ENCODE results near the gene NEB. TPM values are rescaled to one million over a fixed set of nuclear protein-coding genes. Genes with fewer than 3 reads are reported as not detected.

NEB gene
- polyA plus RNA-seq, 1 donor from 2014 or later = 0.38 TPM

DNA sequence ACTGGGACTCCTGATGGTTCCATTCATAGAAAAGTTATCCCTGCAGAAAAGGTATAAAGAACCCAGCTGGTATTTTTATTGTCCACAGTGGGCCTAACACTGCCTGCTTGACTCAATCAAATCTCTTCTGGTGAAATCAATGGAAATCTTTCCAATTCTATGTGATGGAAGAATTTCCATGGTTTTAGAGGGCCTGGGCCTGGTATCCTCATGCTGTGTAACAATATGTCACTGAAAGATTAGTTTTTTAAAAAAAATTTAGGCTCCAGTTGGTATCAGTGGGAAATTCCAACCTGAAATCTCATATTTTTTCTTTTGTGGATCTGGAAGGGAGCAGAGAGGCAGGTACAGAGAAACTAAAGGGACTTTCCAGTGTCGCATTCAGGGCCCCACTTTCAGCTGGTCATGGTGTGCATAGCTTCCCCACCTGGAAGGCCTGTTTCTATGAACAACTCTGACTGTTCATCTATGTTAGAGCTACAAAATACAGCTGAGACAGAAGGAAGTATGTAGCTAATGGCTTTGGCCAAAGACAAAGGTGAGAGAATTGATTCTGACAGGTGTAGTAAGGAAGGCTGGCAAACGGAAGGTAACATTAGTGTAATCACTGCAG lies 20.9 kb downstream of the NEB start:
- H3K36me3 ChIP-seq (ENCODE audit: insufficient read depth, low read length) = no peaks in the 10 kb centered on the region
- H3K4me3 ChIP-seq (ENCODE audit: low read length) = no peak overlapping the region
- H3K9me2 ChIP-seq (ENCODE audit: insufficient read depth, low read length) = no peaks in the 10 kb centered on the region
- no peaks in the 10 kb centered on the region for H3F3A ChIP-seq (ENCODE audit: insufficient read depth, low read length, poor library complexity, severe bottlenecking)
- no peak for TF ChIP-seq EZH2 (IDR thresholded peaks at IDR 0.05; ENCODE audit: borderline replicate concordance, insufficient read depth, low read length, poor library complexity, severe bottlenecking)
- TF ChIP-seq SMC3 (conservative IDR thresholded peaks at IDR 0.05; ENCODE audit: poor library complexity) = no peak
- TF ChIP-seq, protein P1, sequence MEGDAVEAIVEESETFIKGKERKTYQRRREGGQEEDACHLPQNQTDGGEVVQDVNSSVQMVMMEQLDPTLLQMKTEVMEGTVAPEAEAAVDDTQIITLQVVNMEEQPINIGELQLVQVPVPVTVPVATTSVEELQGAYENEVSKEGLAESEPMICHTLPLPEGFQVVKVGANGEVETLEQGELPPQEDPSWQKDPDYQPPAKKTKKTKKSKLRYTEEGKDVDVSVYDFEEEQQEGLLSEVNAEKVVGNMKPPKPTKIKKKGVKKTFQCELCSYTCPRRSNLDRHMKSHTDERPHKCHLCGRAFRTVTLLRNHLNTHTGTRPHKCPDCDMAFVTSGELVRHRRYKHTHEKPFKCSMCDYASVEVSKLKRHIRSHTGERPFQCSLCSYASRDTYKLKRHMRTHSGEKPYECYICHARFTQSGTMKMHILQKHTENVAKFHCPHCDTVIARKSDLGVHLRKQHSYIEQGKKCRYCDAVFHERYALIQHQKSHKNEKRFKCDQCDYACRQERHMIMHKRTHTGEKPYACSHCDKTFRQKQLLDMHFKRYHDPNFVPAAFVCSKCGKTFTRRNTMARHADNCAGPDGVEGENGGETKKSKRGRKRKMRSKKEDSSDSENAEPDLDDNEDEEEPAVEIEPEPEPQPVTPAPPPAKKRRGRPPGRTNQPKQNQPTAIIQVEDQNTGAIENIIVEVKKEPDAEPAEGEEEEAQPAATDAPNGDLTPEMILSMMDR (IDR thresholded peaks at IDR 0.05; ENCODE audit: poor library complexity, severe bottlenecking) = no peak
- TF ChIP-seq POLR2AphosphoS5 (IDR thresholded peaks at IDR 0.05) = no peak
- no peak for TF ChIP-seq EP300 (conservative IDR thresholded peaks at IDR 0.05; ENCODE audit: poor library complexity, severe bottlenecking)
- TF ChIP-seq TAF1 (IDR thresholded peaks at IDR 0.05; ENCODE audit: low read depth) = no peak
- no peak for TF ChIP-seq RAD21 (conservative IDR thresholded peaks at IDR 0.05)
- TF ChIP-seq, protein P2, sequence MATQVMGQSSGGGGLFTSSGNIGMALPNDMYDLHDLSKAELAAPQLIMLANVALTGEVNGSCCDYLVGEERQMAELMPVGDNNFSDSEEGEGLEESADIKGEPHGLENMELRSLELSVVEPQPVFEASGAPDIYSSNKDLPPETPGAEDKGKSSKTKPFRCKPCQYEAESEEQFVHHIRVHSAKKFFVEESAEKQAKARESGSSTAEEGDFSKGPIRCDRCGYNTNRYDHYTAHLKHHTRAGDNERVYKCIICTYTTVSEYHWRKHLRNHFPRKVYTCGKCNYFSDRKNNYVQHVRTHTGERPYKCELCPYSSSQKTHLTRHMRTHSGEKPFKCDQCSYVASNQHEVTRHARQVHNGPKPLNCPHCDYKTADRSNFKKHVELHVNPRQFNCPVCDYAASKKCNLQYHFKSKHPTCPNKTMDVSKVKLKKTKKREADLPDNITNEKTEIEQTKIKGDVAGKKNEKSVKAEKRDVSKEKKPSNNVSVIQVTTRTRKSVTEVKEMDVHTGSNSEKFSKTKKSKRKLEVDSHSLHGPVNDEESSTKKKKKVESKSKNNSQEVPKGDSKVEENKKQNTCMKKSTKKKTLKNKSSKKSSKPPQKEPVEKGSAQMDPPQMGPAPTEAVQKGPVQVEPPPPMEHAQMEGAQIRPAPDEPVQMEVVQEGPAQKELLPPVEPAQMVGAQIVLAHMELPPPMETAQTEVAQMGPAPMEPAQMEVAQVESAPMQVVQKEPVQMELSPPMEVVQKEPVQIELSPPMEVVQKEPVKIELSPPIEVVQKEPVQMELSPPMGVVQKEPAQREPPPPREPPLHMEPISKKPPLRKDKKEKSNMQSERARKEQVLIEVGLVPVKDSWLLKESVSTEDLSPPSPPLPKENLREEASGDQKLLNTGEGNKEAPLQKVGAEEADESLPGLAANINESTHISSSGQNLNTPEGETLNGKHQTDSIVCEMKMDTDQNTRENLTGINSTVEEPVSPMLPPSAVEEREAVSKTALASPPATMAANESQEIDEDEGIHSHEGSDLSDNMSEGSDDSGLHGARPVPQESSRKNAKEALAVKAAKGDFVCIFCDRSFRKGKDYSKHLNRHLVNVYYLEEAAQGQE (IDR thresholded peaks at IDR 0.05; ENCODE audit: borderline replicate concordance) = no peak
- no peak for TF ChIP-seq MXI1 (conservative IDR thresholded peaks at IDR 0.05; ENCODE audit: poor library complexity, severe bottlenecking)
- no peak overlapping the region for H3K4me2 ChIP-seq (ENCODE audit: low read length)
- no peak overlapping the region for H3K27ac ChIP-seq (ENCODE audit: low read length)
- H3K9ac ChIP-seq (ENCODE audit: low read length) = no peak overlapping the region
- H2AFZ ChIP-seq (ENCODE audit: low read depth, low read length) = no peak overlapping the region
- no peaks in the 10 kb centered on the region for H3K27me3 ChIP-seq (ENCODE audit: insufficient read depth, low read depth, low read length)
- H3K79me2 ChIP-seq (replicated peaks; ENCODE audit: insufficient read depth, low read length) = no peaks in the 10 kb centered on the region
- H3K9me3 ChIP-seq (ENCODE audit: low read length) = no peaks in the 10 kb centered on the region
- no peaks in the 10 kb centered on the region for H4K20me1 ChIP-seq (ENCODE audit: insufficient read depth)

DNA sequence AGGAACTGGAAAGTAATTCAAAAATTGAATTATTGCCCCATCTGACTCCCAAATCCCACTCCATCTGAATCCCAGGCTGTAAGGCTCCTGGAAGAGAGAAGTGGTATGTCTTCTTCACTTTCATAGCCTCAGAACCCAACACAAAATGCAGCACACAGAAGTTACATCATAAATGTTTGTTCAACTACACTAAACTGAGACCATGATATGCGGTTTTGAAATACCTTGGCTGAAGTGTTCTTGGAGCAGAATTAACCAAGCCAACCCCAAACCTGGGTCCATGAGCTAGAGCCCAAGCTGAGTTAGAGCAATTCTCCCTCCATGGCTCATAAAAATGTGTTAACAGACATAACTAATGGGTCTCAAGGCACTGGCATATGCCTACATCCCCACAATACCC lies 23.3 kb downstream of the NEB start:
- no peak overlapping the region for H2AFZ ChIP-seq (ENCODE audit: low read depth, low read length)
- H3K4me3 ChIP-seq (ENCODE audit: low read length) = no peak overlapping the region
- H3K27ac ChIP-seq (ENCODE audit: low read length) = no peak overlapping the region
- no peaks in the 10 kb centered on the region for H3K9me3 ChIP-seq (ENCODE audit: low read length)
- no peaks in the 10 kb centered on the region for H3K36me3 ChIP-seq (ENCODE audit: insufficient read depth, low read length)
- no peak overlapping the region for H3K4me2 ChIP-seq (ENCODE audit: low read length)
- no peaks in the 10 kb centered on the region for H3K27me3 ChIP-seq (ENCODE audit: insufficient read depth, low read depth, low read length)
- no peaks in the 10 kb centered on the region for H3K9me2 ChIP-seq (ENCODE audit: insufficient read depth, low read length)
- H3F3A ChIP-seq (ENCODE audit: insufficient read depth, low read length, poor library complexity, severe bottlenecking) = no peaks in the 10 kb centered on the region
- H4K20me1 ChIP-seq (ENCODE audit: insufficient read depth) = no peaks in the 10 kb centered on the region
- no peaks in the 10 kb centered on the region for H3K79me2 ChIP-seq (replicated peaks; ENCODE audit: insufficient read depth, low read length)
- H3K9ac ChIP-seq (ENCODE audit: low read length) = no peak overlapping the region
- TF ChIP-seq EP300 (conservative IDR thresholded peaks at IDR 0.05; ENCODE audit: poor library complexity, severe bottlenecking) = no peak
- TF ChIP-seq POLR2AphosphoS5 (IDR thresholded peaks at IDR 0.05) = no peak
- TF ChIP-seq EZH2 (IDR thresholded peaks at IDR 0.05; ENCODE audit: borderline replicate concordance, insufficient read depth, low read length, poor library complexity, severe bottlenecking) = no peak
- TF ChIP-seq MXI1 (conservative IDR thresholded peaks at IDR 0.05; ENCODE audit: poor library complexity, severe bottlenecking) = no peak
- TF ChIP-seq SMC3 (conservative IDR thresholded peaks at IDR 0.05; ENCODE audit: poor library complexity) = no peak
- no peak for TF ChIP-seq TAF1 (IDR thresholded peaks at IDR 0.05; ENCODE audit: low read depth)
- TF ChIP-seq, protein P1 (IDR thresholded peaks at IDR 0.05; ENCODE audit: poor library complexity, severe bottlenecking) = no peak
- no peak for TF ChIP-seq RAD21 (conservative IDR thresholded peaks at IDR 0.05)
- TF ChIP-seq, protein P2 (IDR thresholded peaks at IDR 0.05; ENCODE audit: borderline replicate concordance) = no peak
